ENCODE measurements around the gene PTPN1.

PTPN1 gene

DNA sequence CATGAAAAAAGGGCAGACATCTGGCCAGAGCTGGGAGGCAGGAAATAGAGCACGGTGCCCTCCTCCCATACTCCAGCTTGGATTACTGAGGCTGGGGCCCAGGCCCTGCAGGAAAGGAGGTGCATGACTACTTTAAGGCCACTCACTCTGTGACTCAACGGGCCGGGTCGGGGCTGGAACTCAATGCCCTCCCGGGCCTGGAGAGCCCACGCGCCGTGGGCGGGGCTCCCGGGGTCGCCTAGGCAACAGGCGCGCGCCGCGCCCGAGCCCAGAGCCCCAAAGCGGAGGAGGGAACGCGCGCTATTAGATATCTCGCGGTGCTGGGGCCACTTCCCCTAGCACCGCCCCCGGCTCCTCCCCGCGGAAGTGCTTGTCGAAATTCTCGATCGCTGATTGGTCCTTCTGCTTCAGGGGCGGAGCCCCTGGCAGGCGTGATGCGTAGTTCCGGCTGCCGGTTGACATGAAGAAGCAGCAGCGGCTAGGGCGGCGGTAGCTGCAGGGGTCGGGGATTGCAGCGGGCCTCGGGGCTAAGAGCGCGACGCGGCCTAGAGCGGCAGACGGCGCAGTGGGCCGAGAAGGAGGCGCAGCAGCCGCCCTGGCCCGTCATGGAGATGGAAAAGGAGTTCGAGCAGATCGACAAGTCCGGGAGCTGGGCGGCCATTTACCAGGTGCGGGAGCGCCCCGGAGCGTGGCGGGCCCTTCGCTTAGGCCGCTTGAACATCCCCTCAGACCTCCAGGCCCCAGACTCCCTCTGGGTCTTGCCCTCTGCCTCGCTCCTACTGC is at the start of gene PTPN1:
Gene PTPN1 (plus strand): TSS at position 461 of the 783 bp plus-strand sequence. CDS start 145 bp downstream, at position 606.
- in situ Hi-C loops (cut with MboI; ENCODE audit: low sequenced_read_pairs): no loop called here

DNA sequence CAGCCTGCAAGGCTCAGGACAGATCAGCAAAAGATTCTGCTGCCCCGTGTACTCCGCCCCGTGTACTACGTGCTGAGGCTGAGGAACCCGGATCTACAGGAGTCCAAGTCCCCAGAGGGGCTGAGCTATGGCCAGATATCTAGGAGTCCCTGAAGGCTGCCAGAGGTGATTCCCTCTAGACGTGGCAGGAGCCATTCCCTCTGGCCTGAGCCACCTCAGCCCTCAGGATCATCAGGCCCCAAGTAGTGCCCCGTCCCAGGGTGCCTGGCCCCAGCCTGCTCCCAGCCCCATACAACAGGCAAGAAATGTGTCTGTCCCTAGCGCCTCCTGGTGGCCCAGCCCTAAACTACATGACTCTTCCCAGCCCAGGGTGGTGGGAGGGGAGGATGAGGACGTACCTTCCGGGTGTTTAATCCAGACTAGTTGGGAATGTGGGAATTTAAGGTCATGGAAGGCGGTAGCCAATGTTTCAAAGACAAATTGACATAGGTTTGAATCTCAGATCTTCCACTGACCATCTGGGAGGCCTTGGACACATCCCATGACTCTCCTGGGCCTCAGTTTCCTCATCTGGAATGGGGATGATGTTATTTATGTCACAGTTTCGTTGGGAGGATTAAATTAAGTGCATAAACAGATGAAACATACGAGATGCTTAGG is 49.4 kb upstream of the PTPN1 start:
- in situ Hi-C loops (cut with MboI; ENCODE audit: low sequenced_read_pairs): loop anchor here (5.0 to 25.0 kb wide), 3 partner anchors 114 to 473 kb away; partner anchors contain the start of gene SNAI1

DNA sequence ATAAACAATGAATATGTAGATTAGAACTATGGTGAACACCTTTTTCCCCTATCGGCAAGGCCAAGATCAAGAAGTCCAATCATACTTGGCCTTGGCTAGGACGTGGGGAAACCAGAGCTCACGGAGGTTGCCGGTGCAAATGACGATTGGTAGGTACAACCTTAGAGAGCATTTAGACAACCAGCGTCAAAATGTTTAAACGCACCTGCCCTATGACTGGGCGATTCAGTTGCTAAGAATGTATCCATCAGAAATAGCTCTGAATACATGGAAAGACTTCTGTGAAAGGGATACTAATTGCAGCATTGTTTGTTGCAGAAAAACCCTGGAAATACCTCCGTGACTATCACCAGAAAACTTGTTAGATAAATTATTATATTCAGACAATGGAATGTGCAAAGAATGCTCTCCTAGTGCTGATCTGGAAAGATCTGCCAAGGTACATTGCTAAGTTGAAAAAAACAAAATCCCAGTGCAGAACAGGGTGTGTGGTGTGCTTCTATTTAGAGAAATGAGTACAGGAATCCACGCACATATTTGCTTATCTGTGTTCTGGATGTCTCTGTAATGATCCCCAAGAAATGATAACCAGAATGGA is 48.0 kb upstream of the PTPN1 start:
- in situ Hi-C loops (cut with MboI; ENCODE audit: low sequenced_read_pairs): loop anchor here (5.0 to 25.0 kb wide), 3 partner anchors 113 to 475 kb away; partner anchors contain the start of gene SNAI1

DNA sequence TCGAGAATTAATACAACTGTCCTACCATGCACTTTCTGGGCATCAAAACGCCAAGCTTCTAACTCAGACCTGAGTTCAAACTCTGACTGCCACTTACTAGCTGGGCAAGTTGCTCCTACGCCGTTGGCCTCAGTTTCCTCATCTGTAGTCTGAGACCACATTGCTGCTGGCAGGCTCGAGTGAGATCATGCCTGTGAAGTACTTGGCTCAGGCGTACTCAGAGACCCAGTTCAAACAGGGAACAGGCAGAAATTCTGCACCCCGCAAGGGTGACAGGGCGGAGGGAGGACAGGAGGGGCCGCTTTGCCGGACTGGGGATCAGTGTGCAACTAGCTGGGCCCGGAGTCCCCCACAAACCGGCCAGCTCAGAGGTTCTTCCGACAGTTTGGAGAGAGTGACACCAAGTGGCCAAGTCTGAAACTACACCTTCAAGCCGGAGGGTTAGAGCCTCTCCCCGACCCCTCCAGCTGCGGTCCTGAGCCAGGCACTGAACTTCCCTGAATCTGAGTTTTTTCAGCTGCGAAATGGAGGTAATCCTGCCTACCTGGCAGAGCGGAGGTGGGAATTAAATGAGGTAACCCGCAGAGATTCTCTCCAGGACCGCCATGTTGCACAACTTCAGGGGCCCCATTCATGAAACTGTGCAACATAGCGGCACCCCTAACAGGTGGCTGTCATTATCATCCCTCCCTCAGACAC is 46.0 kb upstream of the PTPN1 start:
- in situ Hi-C loops (cut with MboI; ENCODE audit: low sequenced_read_pairs): loop anchor here (5.0 to 25.0 kb wide), 3 partner anchors 111 to 477 kb away; partner anchors contain the start of gene SNAI1

DNA sequence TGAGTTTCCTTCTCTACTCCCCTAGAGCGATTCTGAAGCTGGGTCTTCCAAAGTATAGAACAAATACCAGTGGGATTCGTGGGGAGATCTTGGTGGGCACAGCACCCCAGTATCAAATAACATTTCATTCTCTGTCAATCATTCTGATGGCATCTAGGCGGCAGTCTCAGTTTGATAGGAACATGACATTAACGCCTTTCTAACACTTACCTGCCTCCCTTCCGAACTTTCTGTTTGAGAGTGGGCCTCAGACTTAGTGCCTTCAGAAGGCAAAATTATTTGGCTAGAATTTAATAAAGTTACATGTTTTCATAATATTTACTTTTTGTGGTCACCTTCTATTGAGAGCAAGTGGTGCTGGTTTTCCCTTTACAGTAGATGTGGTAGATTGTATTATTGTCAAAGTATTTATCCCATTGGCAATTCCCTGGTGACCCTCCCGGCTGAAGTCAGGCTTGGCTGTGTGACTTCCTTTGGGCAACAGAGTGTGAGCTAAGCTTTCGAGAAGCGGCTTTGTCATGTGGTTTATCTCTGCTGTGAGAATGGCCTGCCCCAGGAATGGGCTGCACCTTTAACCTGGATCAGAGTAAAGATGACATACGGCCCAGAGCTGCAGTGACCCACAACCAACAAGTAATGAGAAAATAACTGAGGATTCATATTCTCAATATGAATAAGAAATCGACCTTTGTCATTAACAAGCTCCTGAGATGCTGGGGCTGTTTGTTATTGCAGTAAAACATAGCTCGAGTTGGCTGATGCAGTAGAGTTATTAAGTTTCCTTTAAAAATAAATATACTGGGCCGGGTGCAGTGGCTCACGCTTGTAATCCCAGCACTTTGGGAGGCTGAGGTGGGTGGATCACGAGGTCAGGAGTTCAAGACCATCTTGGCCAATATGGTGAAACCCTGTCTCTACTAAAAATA is 45.2 kb upstream of the PTPN1 start:
- in situ Hi-C loops (cut with MboI; ENCODE audit: low sequenced_read_pairs): loop anchor here (5.0 to 25.0 kb wide), 3 partner anchors 110 to 478 kb away; partner anchors contain the start of gene SNAI1

DNA sequence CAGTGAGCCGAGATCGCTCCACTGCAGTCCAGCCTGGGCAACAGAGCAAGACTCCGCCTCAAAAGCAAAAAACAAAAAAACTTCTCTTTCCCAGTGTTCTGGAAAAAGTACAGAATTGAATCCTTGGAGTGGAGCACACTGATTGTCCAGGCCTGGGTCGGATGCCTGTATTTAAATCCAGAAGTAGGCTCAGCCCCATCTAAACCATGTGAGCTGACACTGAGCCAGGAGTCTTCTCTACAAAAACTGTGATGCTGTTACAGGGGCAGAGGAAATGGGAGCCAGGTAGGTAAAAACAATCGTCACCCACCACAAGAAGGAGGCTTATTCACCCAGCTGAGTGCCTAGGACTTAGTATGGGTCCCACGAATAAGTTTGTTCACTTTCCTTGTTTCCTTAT is 43.0 kb upstream of the PTPN1 start:
- in situ Hi-C loops (cut with MboI; ENCODE audit: low sequenced_read_pairs): loop anchor here (10.0 to 25.0 kb wide), 2 partner anchors 108 to 480 kb away; partner anchors contain the start of gene SNAI1

DNA sequence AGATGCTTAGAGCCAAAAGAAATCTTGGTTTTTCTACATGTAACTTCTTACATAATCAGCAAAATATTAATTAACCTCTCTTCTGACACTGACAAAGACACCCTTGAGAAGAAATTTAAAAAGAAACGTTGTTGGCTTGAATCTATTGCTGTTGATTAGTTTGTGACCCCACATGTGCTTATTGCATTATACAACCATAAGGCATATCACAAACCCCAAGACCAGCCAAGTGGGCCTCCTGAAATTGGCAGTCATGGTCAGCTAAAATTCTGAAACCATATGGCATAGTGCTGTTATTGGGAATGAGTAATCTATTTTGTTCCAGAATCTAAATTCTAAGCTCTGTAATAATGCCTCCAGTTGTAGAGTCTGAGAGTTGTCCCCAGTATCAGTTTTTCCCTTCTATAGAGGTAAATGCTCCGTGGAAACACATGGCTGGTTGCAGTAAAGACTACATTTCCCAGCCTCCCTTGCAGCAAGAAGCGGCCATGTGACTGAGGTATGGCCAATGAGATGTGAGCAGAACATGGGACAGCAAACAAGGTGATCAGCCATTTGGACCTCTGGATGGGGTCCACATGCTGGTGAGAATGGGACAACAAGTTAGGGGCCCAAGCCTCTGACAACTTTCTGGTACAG is 42.3 kb upstream of the PTPN1 start:
- in situ Hi-C loops (cut with MboI; ENCODE audit: low sequenced_read_pairs): loop anchor here (10.0 to 25.0 kb wide), 2 partner anchors 107 to 481 kb away; partner anchors contain the start of gene SNAI1

DNA sequence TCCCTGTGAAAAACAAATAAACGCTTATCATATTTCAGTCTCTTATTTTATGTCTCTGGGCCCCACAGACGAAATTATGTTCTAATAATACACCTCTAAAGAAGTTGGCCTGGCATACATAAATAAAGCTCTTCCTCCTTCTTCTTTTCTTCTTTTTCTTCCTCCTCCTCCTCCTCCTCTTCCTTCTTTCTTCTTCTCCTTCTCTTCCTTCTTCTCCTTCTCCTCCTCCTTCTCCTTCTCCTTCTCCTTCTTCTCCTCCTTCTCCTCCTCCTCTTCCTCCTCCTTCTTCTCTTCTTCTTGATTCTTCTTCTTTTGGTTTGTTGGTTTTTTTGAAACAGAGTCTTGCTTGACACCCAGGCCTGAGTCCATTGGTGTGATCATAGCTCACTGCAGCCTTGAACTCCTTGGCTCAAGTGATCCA is 41.8 kb upstream of the PTPN1 start:
- in situ Hi-C loops (cut with MboI; ENCODE audit: low sequenced_read_pairs): loop anchor here (10.0 to 25.0 kb wide), 2 partner anchors 106 to 481 kb away; partner anchors contain the start of gene SNAI1

DNA sequence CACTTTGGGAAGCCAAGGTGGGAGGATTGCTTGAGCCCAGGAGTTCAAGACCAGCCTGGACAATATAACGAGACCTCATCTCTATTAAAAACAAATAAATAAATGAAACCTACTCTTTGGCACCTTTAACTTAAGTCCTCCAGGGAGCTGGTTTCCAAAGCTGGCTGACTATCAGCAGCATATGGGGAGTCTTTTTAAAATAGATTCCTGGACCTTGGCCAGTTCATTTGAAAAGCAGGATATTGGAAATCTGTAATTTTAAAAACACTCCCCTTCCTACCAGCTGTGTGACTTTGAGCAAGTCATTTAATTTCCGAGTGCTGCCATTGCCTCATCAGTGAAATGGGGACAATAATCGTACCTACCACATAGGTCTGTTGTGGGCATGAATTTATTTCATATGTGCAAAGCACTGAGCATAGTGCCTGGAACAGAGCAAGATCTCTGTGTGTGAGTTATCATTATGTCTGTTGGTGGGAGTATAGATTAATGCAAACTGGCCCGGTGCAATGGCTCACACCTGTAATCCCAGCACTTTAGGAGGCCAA is 40.9 kb upstream of the PTPN1 start:
- in situ Hi-C loops (cut with MboI; ENCODE audit: low sequenced_read_pairs): loop anchor here (10.0 to 25.0 kb wide), 2 partner anchors 106 to 482 kb away; partner anchors contain the start of gene SNAI1

DNA sequence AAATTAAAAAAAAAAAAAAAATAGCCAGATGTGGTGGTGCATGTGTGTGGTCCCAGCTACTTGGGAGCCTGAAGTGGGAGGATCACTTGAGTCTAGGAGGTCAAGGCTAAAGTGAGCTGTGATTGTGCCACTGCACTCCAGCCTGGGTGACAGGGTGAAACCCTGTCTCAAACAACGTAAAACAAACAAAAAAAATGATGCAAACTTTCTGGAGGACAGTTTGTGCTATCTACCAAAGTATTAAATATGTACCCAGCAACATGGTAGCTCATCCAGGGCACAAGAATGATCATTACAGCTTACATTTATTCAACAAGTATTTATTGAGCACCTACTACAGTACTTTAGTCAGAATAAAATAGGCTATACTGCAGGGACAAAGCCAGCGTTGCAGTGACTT is 40.4 kb upstream of the PTPN1 start:
- in situ Hi-C loops (cut with MboI; ENCODE audit: low sequenced_read_pairs): loop anchor here (10.0 to 25.0 kb wide), 2 partner anchors 105 to 482 kb away; partner anchors contain the start of gene SNAI1

DNA sequence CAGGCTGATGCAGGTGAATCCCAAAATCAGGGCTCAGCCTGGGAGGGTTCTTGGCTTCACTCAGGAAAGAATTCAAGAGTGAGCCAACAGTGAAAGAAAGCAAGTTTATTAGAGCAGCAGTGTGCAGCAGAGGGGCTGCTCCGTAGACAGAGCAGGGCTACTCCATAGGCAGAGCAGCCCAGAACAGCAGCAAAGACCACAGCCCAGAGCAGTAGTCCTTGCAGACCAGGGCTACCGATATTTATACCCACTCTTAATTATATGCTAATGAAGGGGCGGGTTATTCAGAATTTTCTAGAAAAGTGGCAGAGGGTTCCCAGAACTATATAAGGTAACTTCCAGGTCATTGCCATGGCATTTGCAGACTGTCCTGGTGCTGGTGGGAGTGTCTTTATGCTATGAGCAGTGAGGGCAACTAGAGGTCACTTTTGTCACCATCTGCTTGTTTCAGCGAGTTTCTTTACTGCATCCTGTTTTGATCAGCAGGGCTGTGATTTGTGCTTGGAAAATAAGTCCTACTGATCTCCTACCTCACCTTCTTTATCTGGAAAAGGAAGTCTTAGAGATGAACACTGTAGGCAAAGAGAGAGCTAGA is 39.8 kb upstream of the PTPN1 start:
- in situ Hi-C loops (cut with MboI; ENCODE audit: low sequenced_read_pairs): loop anchor here (25.0 kb wide), 1 partner anchor 483 kb away; the partner anchor contains the start of gene SNAI1

DNA sequence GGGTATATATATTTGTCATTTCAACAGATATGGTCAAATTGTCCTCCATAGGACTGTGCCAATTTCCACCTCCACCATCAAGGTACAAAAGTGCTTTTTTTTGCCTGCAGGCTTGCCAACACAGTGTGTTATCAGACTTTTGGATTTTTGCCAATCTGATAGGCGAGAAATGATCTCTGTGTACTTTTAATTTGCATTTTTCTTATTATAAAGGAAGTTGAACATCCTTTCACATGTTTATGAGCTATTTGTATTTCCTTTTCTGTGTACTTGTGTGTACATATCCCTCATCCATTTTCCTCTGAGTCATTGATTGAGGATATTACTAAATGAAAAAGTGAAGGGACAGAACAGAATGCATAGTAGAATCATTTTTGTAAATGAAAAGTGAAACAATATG is 39.0 kb upstream of the PTPN1 start:
- in situ Hi-C loops (cut with MboI; ENCODE audit: low sequenced_read_pairs): loop anchor here (25.0 kb wide), 1 partner anchor 484 kb away; the partner anchor contains the start of gene SNAI1

DNA sequence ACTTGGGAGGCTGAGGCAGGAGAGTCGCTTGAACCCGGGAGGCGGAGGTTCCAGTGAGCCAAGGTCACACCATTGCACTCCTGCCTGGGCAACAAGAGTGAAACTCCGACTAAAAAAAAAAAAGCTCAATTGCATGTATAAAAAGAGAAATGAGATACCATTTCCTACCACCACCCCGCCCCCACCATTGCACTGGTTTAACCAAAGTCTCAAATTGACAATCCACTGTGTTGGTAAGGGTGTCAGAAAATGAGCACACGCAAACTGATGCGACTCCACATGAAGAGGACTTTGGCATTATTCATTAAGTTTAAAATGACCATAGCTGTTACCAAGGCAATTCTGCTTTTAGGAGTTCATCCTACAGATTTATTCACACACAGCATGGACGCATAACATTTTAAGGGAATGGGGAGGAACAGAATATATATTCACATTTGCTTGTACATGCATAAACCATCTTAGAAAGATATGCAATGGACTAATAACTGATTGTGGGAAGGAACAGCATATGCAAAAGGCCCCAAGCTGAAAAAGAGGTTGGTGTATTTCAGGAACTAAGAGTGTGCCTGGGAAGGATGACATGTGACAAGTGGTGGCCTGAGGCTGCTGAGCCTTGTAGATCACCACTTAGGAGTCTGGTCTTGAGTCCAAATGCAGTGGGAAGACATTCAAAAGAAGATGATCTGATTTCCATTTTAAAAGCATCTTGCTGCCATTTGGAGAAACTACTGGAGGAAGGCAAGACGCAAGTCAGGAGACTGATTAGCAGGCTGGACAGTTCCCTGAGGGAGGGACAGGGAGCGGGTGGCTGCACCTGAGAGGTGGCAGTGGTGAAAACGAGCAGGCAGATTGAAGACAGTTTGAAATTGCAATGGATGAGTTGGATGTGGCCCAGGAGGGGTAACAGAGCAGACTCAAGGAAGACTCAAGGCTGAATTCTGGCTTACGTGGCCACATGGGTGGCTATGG is 37.2 kb upstream of the PTPN1 start:
- in situ Hi-C loops (cut with MboI; ENCODE audit: low sequenced_read_pairs): loop anchor here (25.0 kb wide), 1 partner anchor 486 kb away; the partner anchor contains the start of gene SNAI1

DNA sequence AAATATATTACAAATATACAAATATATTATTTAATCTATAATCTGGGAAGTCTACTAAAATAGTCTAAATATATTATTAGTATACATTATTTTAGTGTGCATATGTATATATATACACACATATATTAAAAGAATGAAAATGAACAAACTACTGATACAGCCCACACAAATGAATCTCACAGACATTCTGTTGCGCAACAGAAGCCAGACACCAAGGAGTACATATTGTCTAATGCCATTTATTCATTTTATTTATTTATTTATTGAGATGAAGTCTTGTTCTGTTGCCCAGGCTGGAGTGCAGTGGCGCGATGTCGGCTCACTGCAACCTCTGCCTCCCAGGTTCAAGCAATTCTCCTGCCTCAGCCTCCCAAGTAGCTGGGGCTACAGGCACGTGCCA is 35.8 kb upstream of the PTPN1 start:
- in situ Hi-C loops (cut with MboI; ENCODE audit: low sequenced_read_pairs): loop anchor here (25.0 kb wide), 1 partner anchor 487 kb away; the partner anchor contains the start of gene SNAI1

DNA sequence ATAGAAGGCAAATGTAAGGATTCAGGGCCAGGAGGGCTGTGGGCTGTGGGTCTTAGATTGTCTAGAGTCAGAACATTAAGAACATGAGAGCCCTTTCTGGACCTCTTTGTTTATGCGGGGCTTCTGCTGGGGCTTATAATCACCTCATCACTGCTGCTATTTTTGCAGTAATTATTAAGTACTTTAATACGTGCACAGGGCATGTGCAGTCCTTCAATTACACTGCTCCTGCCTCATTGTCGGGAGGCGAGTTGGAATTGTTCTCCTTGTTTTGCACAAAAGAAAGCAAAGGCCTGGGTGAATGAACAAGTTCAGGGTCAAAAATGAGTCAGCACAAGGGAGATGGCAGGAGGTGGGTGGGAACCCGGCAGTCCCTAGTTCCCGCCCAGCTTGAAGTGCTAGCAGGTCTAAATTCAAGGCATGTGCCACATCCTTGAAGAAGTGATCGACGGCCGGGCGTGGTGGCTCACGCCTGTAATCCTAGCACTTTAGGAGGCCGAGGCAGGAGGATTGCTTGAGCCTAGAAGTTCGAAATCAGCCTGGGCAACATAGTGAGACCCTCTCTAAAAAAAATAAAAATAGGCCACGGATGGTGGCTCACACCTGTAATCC is 34.4 kb upstream of the PTPN1 start:
- in situ Hi-C loops (cut with MboI; ENCODE audit: low sequenced_read_pairs): no loop called here

DNA sequence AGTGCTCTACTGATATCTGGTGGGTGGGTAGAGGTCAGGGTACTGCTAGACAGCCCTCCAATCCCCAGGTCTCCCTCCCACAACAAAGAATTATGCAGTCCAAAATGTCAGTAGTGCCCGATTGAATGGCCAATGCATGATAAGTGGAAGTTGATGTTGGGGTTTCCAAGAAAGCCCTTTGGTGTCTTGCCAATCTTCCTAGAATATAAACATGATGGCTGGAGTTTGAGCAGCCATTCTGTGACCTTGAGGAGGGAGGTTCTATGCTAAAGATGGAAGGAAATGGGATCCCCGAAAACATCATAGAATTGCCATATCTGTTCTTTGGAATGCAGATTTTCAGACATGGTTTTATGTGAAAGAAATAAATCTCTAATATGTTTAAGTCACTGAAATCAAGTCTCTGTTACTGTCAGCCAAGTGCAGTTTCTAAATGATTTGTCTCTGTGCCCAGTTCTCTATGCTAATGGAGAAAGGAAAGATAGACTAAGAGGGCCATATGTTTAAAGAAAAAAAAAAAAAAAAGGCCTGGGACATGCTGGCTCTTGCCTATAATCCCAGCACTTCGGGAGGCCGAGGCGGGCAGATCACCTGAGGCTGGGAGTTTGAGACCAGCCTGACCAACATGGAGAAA is 32.8 kb upstream of the PTPN1 start:
- in situ Hi-C loops (cut with MboI; ENCODE audit: low sequenced_read_pairs): no loop called here

All from HL-60/S4 (cell line).